AML-193 (cell line): ENCODE measurements around the gene SEMG1.

Source experiments
- DNase-seq, 2 experiments: peaks; one replicate each; lab custom pipeline; 2025; lab: John Stamatoyannopoulos, UW

SEMG1 gene

GRCh38 chr20:45223136-45223535 is 16.3 kb downstream of the SEMG1 start:
- no peak for DNase-seq

- DNase-seq = no peak
These were observed 19.5 kb downstream of the SEMG1 start for GRCh38 chr20:45226287-45226686.

DNA sequence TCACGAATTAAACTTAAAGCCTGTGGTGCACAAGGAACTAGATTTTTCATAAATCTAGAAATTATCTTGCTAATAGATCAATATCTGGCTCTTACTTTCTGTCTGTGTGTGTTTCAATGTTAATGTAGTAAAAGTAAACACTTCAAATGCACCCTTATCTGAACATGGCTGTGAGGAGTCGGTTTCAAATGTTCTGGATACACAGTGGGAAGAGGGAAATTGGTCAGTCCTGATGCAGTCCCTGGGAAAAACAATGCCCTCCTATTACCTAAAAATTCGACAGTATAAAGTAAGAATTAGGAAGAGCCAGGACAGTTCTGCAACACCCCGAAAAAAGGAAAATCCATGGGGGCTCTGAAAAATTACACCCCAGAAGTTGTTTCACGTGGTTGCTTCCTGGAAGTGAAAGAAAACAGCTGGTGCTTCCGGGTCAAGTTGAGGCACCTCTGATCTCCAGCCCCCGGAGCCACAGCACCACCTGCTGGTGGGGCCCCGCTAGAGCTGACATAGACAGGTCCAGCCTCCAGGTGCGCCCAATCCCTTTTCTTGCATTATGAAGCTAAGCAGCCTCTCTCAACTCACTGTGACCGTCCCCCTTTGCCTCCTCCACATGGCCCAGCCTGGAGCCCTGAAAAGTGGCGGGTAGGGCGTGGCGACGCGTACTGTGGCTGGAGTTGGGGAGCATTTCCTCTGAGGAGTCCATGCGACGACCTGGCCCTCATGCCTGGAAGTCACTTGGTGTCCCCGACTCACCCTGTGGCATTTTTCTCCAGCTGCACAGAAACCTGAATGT is 22.6 kb downstream of the SEMG1 start:
- peak; percentile 71 to 73 for DNase-seq

DNA sequence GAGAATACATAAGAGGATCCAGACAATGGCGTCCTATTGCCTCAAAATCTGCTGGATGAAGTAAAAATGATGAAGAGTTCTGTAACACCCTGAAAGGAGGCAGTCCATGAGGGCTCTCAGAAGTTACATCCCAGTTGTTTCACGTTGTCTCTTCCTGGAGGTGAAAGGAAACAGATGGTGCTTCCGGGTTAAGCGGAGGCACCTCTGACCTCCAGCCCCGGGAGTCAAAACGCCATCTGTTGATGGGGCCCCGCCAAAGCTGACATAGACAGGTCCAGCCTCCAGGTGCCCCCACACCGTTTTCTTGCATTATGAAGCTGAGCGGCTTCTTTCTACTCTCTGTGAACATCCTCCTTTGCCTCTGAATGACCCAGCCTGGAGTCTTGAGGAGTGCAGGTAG is 23.8 kb downstream of the SEMG1 start:
- DNase-seq = peak; percentile 26 to 45

GRCh38 chr20:45235995-45236394 is 29.2 kb downstream of the SEMG1 start:
- peak in 1 of 2 experiments; percentile 4 for DNase-seq

- DNase-seq = no peak
These were observed 31.3 kb downstream of the SEMG1 start for GRCh38 chr20:45238139-45238538.

- peak; percentile 56 to 69 for DNase-seq
These were observed 39.3 kb downstream of the SEMG1 start for GRCh38 chr20:45246109-45246508.

DNA sequence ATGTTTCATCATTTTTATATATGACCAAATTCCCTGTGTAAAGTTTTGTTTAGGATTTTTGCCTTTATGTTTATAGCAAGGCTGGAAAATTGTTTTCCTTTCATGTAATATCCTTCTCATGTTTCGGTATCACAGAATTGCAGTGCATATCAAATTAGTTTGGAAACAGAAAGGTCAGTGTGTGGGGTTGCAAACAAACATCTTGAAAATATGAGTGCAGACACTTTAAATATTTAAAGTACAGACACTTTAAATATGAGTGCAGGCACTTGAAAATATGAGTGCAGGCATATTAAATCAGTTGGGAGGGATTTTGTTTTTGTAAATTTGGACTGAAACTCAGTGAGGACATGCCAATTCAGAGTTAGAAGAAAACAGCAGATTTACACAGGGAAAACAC is 41.0 kb downstream of the SEMG1 start:
- no peak for DNase-seq

DNA sequence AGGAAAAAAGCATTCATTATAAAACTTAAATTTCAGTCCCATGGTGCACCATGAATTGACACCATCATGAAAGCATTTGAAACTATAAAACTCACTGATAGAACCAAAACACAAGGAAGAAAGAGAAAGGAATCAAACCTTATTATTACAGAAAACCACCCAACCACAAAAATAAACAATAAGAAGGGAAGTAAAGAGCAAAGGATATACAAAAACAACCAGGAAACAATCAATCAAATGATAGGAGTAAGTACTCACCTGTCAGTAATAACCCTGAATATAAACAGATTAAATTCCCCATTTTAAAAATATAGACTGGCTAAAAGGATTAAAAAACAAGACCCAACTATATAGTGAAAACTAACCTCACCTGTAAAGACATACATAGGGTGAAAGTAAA is 41.8 kb downstream of the SEMG1 start:
- no peak for DNase-seq

GRCh38 chr20:45251884-45252560 is 45.2 kb downstream of the SEMG1 start:
- no peak for DNase-seq

DNA sequence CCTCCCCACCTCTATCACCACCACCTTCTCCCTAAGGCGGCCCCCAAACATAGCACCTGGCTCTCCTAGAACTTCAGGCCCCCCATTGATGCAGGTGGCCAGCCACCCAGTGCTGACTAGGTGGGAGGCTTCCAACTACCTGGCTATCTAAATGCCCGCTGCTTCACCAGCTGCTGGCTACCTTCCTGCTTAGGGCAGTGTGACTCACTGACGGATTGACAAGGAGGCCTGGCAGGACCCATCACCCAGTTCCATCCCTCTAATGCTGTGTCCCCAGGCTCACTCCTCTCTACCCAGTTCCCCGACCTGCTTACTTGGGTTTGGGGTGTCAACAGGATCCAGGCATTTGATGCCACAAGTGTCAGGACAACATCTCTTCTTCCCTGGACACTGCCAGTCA is 46.4 kb downstream of the SEMG1 start:
- no peak for DNase-seq

GRCh38 chr20:45254383-45255262 is 47.8 kb downstream of the SEMG1 start, which contains the start of gene SLPI:
Gene SLPI, minus strand, starts transcription at chr20:45254564. Its CDS starts 21 bp downstream, at chr20:45254543.
- DNase-seq = peak; percentile 89 to 92

DNA sequence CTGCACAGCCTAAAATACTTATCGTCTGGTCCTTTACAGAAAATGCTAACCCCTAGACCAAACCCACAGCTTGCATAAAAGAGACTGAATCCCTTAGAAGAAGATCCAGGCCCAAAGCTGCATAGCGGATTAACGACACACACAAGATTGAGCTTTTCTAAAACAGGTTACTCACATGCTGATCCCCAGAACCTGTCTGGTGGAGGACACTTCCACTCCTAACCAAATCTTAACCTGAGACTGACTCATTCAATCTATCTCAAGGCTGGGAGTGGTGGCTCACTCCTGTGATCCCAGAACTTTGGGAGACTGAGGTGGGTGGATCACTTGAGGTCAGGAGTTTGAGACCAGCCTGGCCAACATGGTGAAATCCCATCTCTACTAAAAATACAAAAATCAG is 50.3 kb downstream of the SEMG1 start:
- no peak for DNase-seq

DNA sequence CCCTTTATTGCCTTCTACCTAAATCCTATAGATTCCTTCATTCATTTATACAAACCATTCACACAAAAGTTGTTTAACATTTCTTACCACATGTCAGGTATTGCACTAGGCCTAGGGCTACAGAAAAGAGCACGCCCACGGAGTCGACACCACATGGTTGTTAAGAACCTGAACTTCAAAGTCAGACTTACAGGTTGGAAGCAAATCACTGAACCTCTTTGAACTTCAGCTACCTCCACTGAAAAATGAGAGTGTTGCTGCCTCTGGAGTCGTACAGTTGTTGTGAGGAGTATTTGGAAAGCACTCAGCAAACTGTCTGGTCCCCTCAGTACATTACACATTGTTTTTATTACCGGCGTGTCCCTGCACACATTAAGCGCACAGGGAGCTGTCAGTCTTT is 50.9 kb downstream of the SEMG1 start:
- no peak for DNase-seq

DNA sequence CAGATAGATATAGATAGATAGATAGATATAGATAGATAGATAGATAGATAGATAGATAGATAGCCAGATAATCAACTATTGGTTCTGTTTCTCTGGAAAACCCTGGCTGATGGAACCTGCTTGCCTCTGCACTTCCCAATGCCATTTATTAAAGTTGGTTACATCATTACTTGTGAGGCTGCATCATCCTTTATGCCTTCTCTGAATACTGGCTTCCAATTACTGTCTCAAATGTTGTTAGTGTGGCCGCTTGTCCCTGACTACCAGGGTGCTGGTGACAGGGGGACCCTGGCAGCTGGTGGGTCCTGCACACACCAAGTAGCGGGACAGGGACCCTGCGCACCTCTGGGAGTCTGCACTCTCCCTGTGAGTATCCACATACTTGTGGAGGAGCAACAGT is 51.4 kb downstream of the SEMG1 start:
- no peak for DNase-seq

GRCh38 chr20:45258664-45259063 is 51.8 kb downstream of the SEMG1 start:
- no peak for DNase-seq
